A673 (cell line): ENCODE results near the gene BSDC1. TPM values are rescaled to one million over a fixed set of nuclear protein-coding genes. Genes with fewer than 3 reads are reported as not detected.
A peak's percentile ranks its signal among the peaks of the same experiment; 100 is the strongest.

ENCODE experiments used
- BruUV-seq: library from RNA; stranded (reverse); fragments of 400-500 nt; replicated peaks from 2 replicates; lab custom pipeline; 2021; lab: Mats Ljungman, UMichigan
- CTCF ChIA-PET: fragments of 300-600 bp; sonication (Branson Sonifier 250); formaldehyde crosslinking; loops from one replicate; lab custom pipeline; 2022; ENCODE audit warnings: antibody characterized with exemption; lab: Charles Lee
- POLR2A ChIA-PET: fragments of 300-600 bp; sonication (Branson Sonifier 250); formaldehyde crosslinking; loops from one replicate; lab custom pipeline; 2022; ENCODE audit warnings: antibody characterized with exemption; ENCODE audit not compliant: low non-redundant PET; lab: Charles Lee
- DNase-seq: peaks from one replicate; pipeline ENCODE4 v3.0.0-alpha.2; 2015; ENCODE audit warnings: low spot score
- H3K27ac ChIP-seq: fragments of 200-600 bp; sonication (generic); 2 replicates; pipeline ENCODE4 v1.5.1; 2016; ENCODE audit warnings: mixed run types, low read depth, mild to moderate bottlenecking, mixed read lengths, antibody characterized with exemption, low read length; ENCODE audit not compliant: poor library complexity, severe bottlenecking
- H3K27me3 ChIP-seq: fragments of 200-600 bp; sonication (generic); replicated peaks from 2 replicates; pipeline ENCODE4 v1.6.1; 2017; ENCODE audit warnings: mixed run types, low read depth, mild to moderate bottlenecking, mixed read lengths, antibody characterized with exemption, low read length; ENCODE audit not compliant: insufficient read depth, poor library complexity
- H3K36me3 ChIP-seq: fragments of 200-600 bp; sonication (generic); 2 replicates; pipeline ENCODE4 v1.6.1; 2016; ENCODE audit warnings: mixed run types, mild to moderate bottlenecking, mixed read lengths, antibody characterized with exemption, low read length; ENCODE audit not compliant: insufficient read depth, poor library complexity, severe bottlenecking
- H3K4me1 ChIP-seq: fragments of 200-600 bp; sonication (generic); 2 replicates; pipeline ENCODE4 v1.6.1; 2017; ENCODE audit warnings: mixed run types, mild to moderate bottlenecking, mixed read lengths, antibody characterized with exemption, low read length; ENCODE audit not compliant: insufficient read depth, poor library complexity, severe bottlenecking
- H3K4me3 ChIP-seq: fragments of 200-600 bp; sonication (generic); 2 replicates; pipeline ENCODE4 v1.5.1; 2016; ENCODE audit warnings: low read depth, mixed run types, mild to moderate bottlenecking, mixed read lengths, low read length; ENCODE audit not compliant: poor library complexity, severe bottlenecking
- H3K9me3 ChIP-seq: fragments of 200-600 bp; sonication (generic); 2 replicates; pipeline ENCODE4 v1.6.1; 2016; ENCODE audit warnings: mixed run types, low read depth, mild to moderate bottlenecking, mixed read lengths, antibody characterized with exemption, low read length; ENCODE audit not compliant: poor library complexity, severe bottlenecking
- CTCF ChIP-seq: fragments of 300-800, 200-600 bp; sonication (generic); conservative IDR thresholded peaks from 2 replicates; pipeline ENCODE4 v1.5.1; 2017; ENCODE audit warnings: low read depth, mild to moderate bottlenecking, antibody characterized with exemption, low read length, moderate library complexity, mixed read lengths
- EZH2 ChIP-seq: fragments of 200-600 bp; sonication (generic); IDR thresholded peaks from 2 replicates; pipeline ENCODE4 v1.6.1; 2017; ENCODE audit warnings: borderline replicate concordance, low read depth, mild to moderate bottlenecking, mixed read lengths, antibody characterized with exemption, low read length; ENCODE audit not compliant: poor library complexity, severe bottlenecking
- intact Hi-C: fragments of 100-400 bp; cut with micrococcal nuclease; formaldehyde crosslinking; loops from one replicate; pipeline ENCODE4 v1.10.0; 2022; ENCODE audit not compliant: unreplicated experiment
- total RNA-seq: library from RNA; stranded (reverse); gene quantifications from 2 replicates; pipeline ENCODE4 v1.2.3, GENCODE V29; 2021

The BSDC1 gene
- total RNA-seq, 1 experiment from 2014 or later = 48.0 TPM

GRCh38 chr1:32338637-32339145 lies 55.5 kb downstream of the BSDC1 start:
- no TSS peak for BruUV-seq
- no peak for DNase-seq
- H3K27me3 ChIP-seq = no peaks in the 10 kb centered on the region
- intact Hi-C loops = loop anchor here (5.0 to 10.0 kb wide), 2 partner anchors 54 to 114 kb away; partner anchors contain the start of genes BSDC1, EIF3I and TMEM234
- ChIA-PET CTCF (no interaction called here), POLR2A (no interaction called here)
- H3K36me3 ChIP-seq = peaks cover 8% of the 10 kb centered on the region
- no peaks in the 10 kb centered on the region for H3K9me3 ChIP-seq
- no peak overlapping the region for H3K4me3 ChIP-seq
- no peak overlapping the region for H3K27ac ChIP-seq
- TF ChIP-seq CTCF (no peak), EZH2 (no peak)
- H3K4me1 ChIP-seq = peaks cover 15% of the 10 kb centered on the region

GRCh38 chr1:32337855-32338636 lies 56.2 kb downstream of the BSDC1 start:
- Histone ChIP-seq H3K4me3 (no peak overlapping the region), H3K9me3 (no peaks in the 10 kb centered on the region), H3K27ac (no peak overlapping the region), H3K4me1 (peaks cover 15% of the 10 kb centered on the region), H3K36me3 (peaks cover 15% of the 10 kb centered on the region), H3K27me3 (no peaks in the 10 kb centered on the region)
- intact Hi-C loops = loop anchor here (5.0 to 10.0 kb wide), 2 partner anchors 54 to 113 kb away; partner anchors contain the start of genes BSDC1, EIF3I and TMEM234
- DNase-seq = no peak
- BruUV-seq = no TSS peak
- TF ChIP-seq EZH2 = no peak
- no peak for TF ChIP-seq CTCF
- CTCF ChIA-PET = no interaction called here
- POLR2A ChIA-PET = no interaction called here

- Histone ChIP-seq H3K4me3 (no peak overlapping the region), H3K27me3 (no peaks in the 10 kb centered on the region), H3K36me3 (peaks cover 24% of the 10 kb centered on the region), H3K27ac (no peak overlapping the region), H3K4me1 (peaks cover 15% of the 10 kb centered on the region), H3K9me3 (no peaks in the 10 kb centered on the region)
- no TSS peak for BruUV-seq
- ChIA-PET POLR2A (no interaction called here), CTCF (no interaction called here)
- intact Hi-C loops = loop anchor here (5.0 to 10.0 kb wide), 2 partner anchors 55 to 112 kb away; partner anchors contain the start of genes BSDC1, EIF3I and TMEM234
- DNase-seq = peak; percentile 45
- TF ChIP-seq EZH2 = no peak
- TF ChIP-seq CTCF = no peak
These were observed 57.1 kb downstream of the BSDC1 start for GRCh38 chr1:32336963-32337675.
